Measurements from ENCODE around the gene NGF.

The NGF gene

DNA sequence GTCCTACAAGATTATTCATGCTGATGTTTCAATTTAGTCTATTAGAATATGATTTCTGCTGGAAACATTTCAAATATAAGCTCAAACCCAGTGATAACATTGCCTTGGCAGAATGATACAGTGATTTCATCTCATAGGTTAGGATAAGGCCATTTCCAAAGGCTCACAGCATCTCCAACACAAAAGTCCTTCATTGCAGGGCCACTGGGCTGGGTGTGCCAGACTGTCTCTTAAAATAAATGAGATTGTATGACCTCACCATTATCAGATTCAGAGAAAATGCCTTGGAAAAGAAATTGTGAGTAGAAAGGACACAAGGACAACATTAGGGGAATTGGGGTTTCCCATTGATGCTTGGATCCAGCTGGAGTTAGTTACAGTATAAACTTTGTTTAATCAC lies 30.4 kb downstream of the NGF start:
- no peak for DNase-seq

DNA sequence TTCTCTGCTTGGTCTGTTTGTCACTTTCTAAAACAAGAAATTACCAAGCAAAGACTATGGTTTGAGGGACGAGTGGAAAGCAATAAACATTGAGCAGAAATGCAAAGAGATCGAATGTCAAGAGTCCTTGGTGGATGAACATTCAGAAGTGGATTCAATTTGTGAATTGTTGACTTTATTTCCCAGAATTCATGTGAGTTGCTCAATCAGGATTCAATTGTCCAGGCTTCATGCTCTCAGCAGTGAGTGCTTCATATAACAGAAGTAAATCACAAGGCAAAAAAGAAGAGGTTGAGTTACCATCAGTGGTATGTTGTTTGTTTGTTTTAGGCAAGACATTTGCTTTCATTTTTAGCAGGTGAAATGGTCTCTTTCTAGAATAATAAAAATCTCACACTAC lies 31.9 kb downstream of the NGF start:
- DNase-seq, result no peak

DNA sequence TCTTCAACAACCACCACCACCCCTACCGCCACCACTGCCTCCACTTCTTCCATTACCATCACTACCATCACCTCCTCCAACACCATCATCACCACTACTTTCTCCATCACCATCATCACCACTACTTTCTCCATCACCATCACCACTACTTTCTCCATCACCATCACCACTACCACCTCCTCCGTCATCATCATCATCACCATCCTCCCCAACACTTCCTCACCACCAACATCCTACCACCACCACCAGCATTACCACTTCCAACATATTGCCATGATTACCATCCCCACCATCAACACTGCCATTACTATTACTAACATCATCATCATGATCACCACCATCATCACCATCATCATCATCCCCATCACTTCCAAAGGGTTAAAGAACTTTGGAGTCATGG lies 34.7 kb downstream of the NGF start:
- no peak for DNase-seq

DNA sequence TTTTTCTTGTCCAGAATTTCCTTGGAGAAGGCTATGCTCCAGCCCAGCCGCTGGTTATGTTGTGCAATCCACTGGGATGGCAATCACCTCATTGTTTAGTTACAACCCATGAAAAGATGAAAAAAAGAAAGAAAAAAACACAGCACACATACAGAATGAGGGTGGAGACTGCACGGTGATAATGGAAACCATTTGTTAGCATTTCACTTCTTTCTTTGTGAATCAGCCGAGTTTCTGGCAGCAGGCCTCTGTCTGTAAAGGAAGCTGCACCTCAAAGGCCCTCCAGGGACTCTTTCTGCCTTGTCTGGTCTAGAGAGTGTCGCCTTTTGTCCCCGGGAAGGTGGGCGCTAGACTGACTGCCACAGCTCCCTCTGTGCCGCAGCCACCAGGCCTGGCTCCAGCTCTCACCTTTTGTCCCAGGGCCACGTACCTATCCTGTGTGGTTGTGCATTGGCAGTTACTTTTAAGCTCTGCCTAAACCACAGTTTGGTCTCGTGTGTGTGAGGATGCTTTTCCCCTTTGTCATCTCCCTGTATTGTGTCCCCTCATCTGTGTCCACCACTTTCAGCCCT lies 35.6 kb downstream of the NGF start:
- no peak for DNase-seq

DNA sequence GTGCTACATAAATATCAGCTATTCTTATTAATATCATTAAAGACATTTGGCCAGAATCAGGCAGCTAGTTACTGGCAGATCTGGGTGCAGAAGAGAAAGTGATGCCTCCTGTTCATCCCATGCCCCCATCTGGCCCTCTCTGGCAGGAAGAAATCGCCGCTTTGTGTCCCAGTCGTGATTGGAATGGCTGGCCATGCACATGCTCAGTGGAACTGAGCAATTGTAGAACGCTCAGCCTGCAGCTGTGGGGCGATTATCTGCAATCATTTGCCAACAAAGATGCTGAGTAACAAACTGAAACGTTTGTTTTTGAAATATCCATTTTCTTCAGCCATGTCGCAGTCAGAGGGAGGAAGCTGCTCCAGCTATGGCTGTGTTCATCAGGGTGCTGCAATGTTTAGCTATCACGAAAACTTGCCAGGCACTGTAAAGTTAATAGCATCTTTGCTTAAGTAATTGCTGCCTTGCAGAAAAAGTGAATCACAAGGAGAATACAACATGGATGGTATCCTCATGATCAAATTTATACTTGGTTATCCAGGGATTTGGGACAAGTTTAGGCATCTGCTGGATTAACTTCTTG lies 36.5 kb downstream of the NGF start:
- DNase-seq, result no peak

DNA sequence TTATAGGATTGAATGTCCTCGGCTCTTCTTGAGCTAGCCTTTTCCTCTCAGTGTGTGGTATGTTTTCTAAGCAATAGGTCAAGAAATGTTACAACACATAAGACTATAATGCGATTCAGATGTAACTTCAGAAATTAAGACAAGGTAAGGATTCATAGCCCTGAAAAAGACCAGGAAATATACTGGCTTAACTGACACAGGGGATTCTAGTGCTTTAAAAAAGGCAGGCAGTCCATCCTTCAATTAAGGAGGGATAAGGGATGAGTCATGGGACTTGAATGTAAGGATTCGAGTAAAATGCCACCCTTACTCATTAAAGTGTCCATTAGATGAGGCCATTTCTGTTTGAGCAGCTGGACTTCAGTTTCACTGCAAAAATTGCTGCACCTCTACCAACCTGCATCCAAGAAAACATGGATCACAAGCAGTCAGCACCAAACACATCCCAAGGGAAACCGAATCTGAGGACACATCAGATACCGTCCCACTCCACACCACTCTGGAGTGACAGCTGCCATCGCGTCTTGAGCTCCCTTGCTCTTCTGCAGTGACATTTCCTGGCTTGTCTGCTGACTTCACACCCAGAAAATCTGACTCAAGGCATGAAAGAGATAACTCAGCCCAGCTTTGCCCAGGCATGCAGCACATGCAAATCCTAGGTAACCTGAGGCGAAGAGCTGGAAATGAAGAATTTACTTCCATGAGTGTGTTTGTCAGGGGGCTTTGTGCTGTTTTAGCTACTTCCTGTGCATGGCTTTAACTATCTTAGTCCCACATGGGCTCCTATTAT lies 37.8 kb downstream of the NGF start:
- DNase-seq, result no peak

DNA sequence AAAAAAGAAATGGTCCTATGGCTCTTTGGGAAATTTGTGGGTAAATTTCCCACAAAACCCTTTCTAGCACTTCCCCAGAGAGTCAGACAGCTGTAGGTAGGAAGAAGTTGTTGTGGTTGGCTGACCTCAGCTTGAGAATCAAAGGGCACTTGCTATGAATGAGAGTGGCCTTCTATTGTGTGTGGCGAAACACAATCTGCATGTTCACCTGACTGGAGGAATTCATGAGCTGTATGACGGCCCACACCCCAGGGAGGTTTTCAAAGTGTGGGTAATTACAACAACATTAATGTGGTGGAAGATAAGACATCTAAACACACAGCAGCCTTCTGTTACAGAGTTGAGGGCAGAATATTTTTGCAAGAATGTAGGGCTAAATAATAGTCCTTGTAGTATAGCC lies 38.8 kb downstream of the NGF start:
- DNase-seq, result no peak

DNA sequence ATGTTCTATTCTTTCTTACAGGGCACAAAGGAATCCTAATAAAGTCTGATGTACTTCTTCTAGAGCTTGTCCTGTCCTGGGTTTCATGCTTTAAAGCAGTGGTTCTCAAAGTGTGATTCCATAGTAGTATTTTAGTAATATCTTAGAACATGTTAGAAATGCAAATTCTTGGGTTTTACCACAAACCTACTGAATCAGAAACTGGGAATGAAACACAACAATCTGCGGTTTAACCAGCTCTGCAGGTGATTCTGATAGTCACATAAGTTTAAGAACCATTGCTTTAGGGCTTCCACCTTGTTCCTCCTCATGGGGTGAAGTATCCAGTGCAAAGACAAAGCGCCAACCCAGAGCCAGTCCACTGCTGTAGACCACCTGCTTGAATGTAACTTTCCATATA lies 41.1 kb downstream of the NGF start:
- DNase-seq, result no peak

DNA sequence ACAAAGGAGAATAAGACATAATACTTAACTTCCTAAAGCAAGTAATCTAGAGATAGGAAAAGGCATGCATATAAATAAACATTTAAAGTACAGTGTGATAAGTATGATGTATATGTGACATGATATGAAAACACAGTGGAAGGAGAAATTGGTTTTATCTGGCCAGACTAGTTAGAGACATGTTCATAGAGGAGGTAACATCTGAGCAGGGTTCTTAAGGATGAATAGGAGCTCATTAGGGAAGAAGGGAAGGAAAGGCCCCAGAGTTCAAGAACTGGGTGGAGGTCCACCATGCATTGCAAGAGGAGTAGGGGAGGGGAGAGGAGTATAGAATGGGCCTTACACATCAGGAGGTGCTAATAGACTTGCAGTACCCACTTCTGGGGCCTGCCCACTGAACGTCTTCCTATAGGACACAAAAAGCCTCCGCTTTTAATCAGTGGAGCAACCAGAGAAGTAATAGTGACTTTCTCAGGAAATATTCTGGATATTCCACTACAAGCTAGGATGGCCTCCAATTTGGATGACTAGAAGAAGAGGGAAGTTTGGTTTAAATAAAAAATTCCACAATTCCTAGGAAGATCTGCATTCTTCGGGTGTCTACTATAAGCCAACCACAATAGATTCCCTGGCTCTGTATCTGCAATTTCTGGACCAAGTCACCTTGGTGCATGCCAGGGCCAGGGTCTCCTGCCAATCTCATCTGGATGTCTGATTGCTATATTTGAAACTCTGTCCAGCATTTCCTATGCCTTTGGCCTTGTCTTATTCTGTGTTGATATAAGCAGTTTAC lies 41.9 kb downstream of the NGF start:
- no peak for DNase-seq

DNA sequence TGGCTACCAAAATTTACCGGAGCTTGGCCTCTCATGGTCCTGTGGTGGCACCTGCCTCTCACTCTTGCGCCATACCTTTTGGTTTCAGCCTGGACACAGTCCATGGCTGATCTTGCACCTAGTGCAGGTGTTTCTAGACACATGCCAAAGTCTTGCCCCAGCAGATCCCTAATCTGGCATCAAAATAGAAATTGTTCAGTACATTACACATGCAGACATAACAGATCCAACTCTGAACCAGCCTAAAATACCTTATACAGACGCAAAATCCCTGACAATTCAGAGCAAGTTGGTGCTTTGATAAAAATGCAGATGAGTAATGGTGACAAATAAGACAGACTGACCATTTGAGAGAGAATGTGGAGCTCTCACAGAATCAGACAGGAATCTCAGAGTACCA lies 44.1 kb downstream of the NGF start:
- no peak for DNase-seq

DNA sequence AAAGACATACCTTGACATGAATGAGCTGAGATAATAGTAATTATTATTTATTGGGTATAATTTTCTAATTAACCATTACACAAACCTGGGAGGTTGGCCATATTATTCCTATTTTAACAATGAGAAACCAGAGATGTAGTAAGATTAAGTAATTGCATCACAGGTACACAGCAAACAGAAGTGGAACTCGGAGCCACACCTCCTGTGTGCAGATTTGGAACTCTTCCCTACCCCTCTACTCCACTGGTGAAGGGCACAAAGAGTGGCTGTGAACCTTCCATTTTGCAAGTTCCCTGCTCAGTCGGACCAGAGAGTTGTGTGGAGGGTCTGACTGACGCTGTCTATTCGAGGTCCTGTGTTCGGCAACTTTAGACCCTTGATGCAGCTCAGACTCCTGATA lies 45.0 kb downstream of the NGF start:
- no peak for DNase-seq

DNA sequence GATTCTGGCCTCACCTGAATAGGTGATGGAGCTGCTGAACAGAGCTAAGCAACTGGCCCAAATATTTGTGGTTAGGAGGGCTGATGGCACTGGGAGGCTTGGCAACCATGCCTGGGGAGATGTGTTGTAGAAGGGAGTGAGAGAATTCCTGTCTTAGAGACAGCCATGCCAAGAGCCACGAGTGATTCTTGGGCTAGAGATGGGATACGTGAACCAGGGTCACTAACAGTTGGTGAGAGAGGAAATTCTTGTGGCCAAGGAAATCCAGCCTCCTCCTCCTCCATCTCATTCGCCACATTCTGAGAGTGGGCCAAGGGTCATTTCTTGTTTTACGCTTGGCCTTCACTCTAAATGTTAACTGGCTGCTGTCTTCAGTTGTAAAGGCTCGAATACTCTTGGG lies 46.3 kb downstream of the NGF start:
- no peak for DNase-seq

DNA sequence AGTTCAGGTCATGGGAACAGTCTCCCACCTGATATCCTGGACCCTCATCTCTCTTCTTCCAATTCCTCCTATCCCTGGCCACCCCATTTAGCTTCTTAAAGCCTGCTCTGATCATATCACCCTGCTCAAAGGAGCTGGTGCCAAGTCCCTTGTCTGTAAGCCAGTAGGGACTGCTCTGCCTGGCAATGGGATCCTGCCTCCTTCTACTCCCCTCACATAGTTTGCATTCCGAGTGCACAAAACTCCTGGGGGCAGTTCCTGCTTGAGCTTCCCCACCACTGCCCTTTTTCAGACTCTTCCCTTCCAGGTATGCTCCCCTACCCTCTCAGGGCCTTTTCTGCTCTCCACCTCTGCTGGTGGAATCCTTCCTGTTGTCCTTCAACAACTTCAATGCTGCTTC lies 48.1 kb downstream of the NGF start:
- no peak for DNase-seq

DNA sequence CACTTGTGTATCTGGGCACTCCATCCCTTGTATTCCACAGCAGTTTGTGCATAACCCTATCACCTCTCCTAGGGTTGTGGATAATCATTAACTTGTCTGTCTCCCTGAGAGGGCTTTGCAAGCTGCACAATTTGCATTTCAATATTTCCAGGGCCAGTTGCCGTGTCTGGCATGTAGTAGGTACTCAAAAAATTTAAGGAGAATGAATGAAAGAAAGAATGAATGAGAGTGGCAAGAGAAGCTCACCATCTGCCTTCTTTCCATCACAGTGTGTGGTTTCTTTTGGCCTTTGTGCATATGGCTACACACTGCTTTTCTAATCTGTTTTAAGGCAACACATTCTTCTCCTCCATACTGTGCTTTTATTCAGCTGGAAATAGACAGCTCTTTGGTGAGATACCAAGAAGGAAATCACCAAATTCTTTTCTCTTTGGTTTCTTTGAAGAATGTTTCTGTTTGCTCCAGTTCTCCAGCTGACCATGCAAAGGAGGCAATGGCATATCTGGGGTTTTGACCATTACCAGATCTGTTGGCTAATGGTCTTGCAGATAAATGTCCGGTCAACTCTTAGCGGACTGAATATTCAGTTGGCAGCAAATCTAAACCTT lies 49.4 kb downstream of the NGF start:
- DNase-seq, result no peak

DNA sequence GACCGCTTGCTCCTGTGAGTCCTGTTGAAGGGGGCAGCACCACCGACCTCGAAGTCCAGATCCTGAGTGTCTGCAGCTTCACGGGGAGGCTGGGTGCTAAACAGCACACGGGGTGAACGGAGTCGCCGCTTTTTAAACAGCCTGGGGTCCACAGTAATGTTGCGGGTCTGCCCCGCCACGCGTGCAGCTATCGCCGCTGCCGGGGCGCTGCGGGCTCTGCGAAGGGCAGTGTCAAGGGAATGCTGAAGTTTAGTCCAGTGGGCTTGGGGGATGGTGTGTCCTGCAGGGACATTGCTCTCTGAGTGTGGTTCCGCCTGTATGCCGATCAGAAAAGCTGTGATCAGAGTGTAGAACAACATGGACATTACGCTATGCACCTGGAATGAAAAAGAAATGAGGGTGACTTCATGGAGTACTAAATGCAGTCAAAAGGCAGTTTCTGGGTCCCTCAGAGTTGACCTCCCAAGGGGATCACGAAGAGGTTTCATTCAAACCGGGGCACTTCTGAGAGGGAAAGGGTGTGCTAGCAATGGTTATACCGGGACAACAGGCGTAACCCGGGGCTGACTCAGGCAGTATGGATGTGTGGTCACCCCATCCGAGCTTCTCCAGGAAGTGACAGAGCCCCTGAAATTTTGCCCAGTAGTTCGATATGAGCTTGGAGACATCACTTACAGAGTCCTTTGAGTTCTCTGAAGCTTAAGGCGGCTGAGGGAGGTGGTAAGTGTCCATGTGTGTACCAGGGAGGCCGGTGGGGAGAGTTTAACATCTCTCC lies 51.4 kb downstream of the NGF start:
- no peak for DNase-seq

DNA sequence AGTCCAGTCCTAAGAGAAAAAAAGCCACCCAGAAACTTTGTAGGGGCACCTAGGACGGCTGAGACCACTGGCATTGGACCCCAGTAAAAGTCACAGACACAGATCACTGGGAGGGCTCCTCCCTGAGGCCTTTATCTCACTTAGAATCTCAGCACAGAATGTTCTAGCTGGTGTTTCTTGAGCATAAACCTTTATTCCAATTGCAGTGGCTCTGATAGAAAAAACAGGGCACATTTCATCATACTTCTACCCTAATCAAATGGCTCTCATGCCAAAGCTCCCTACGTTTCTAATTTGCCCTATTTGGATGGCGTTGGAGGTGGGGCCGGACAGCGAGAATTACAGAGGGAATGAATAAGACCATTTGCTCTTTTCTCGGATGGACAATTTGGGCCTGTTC lies 53.8 kb downstream of the NGF start:
- DNase-seq, result no peak

DNA sequence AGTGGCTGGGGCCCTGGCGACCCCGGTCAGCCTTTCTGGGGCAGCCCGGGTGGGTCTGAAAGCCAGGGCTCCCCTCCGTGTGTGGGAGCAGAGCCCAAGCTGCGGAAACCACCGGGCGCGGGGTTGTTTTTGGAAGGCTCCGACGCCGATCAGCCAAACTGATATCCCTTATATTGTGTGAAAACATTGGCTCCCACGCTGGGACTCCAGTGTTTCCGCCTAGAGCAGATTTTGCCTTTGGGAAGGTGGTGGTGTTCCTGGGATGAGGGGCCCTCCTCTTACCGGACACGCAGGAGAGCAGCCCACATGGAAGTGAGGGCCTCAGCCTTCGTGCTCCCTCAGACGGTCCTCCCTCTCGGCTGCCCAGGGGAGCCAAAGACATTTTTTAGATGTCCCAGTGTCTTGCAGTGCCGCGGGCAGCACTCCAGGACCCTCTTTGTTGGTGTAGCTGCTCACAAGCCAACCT lies 54.3 kb downstream of the NGF start:
- no peak for DNase-seq

DNA sequence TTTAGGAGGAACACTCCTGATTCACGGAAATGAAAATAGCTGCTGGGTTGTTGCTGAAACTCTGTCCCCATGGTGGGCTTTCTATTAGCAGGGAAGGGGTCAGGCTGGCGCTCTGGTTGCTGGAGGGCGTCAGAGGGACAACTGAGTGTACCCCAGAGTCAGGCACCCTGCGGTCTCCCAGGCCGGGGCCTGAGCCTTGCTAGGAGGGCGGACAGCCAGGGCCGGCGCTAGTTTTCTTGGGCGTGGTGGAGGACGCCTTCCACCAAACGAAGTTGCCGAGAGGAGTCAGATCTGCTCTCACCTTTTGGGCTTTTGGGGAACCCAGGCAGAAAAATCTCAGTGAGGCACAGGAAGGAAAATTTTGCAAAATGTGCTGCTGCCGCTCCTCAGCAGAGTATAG lies 54.8 kb downstream of the NGF start:
- no peak for DNase-seq

DNA sequence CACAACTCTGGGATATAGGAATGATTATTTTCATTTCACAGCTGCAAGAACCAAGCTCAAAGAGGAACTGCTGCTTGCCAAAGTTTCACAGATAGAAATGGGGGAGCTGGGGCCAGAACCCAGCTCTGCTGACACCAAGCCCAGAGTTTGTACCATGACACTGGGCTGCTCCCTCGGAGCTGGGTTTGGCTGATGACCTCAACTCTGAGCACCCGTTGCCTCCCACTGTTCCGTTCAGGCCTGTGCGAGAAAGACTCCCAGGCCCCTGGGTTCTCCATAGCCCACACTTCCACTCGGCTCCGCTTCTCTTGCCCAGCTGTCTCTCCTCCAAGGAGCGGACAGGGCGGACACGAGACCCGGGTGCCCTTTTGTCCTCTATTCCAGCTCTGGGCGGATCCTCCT lies 55.2 kb downstream of the NGF start:
- DNase-seq, result no peak

DNA sequence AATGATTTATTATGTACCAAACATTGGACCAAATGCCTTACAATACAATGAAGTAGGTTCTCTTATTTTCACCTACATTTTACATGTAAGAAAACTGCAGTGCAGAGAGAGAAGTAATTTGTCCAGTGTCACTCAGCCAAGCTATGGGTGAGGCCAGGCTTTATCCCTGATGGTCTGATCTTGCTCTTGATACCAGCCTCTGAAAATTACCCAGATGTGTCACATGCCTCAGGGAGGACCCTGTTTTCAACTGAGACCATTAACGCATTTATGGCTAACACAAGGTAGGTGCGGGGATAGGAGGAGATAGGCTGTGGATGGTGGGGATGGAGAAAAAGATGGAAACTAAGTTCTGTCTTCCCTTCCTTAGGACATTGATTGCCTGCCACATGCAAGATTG lies 56.9 kb downstream of the NGF start:
- no peak for DNase-seq

DNA sequence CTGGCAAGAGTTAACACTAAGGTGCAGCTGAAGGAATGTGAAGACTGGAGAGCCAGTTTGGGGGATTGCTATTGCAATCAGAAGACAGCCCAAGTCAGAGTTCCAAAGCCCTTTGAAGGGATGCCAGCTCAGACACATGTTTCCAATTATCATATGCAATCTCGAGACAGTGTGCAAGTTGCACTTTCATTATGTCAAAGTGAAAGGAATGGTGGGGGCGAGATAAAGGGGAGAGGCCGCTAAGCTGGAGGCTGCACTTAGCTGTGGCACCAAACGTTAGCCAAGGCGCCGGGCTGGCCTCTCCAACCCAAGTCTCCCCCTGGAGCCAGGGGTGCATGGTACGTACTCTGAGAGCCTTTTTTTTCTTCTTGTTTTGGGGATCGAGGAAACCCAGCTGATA lies 58.0 kb downstream of the NGF start:
- DNase-seq, result no peak

DNA sequence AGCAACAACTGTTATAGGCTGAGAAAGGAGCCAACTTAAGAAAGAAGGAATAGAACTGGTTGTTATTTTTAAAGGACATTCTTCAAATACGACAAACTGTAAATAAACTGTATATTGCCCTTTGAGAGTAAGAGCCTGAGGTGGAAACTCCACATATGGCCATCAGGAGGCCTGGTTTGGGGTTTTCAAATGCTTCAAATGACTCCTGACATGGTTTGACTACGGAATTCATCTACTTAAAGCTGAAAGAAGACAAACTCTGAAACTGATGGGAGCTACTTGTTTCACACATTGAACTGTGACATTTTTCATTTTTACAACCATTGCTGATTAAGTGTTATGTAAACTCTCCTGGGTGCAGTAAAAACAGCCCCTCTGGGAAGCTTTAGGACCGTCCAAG lies 59.8 kb downstream of the NGF start:
- DNase-seq, result no peak
